HepG2 (cell line): ENCODE measurements around the gene ATXN7L3. TPM values are rescaled to one million over a fixed set of nuclear protein-coding genes. Genes with fewer than 3 reads are reported as not detected.

Experiments
- CAMTA2 ChIP-seq: sonication (generic); formaldehyde crosslinking; IDR thresholded peaks from 2 replicates; pipeline ENCODE4 v1.4.0; 2020; ENCODE audit warnings: mild to moderate bottlenecking, missing genetic modification reagents, borderline replicate concordance
- GATAD1 ChIP-seq: IDR thresholded peaks from 2 replicates; pipeline ENCODE4 v1.6.1; 2016; ENCODE audit warnings: missing genetic modification reagents, missing compliant biosample characterization
- GATAD2A ChIP-seq: IDR thresholded peaks from 2 replicates; pipeline ENCODE4 v1.6.1; 2016
- GFI1 ChIP-seq: sonication (generic); formaldehyde crosslinking; IDR thresholded peaks from 2 replicates; pipeline ENCODE4 v1.5.0; 2020; ENCODE audit warnings: missing genetic modification reagents, mild to moderate bottlenecking, borderline replicate concordance
- KDM1A ChIP-seq: IDR thresholded peaks from 2 replicates; pipeline ENCODE4 v1.6.1; 2016; ENCODE audit warnings: missing compliant biosample characterization
- MED8 ChIP-seq: sonication (generic); formaldehyde crosslinking; IDR thresholded peaks from 2 replicates; pipeline ENCODE4 v1.8.1; 2023; ENCODE audit warnings: mild to moderate bottlenecking, missing genetic modification reagents; ENCODE audit not compliant: insufficient replicate concordance
- MEIS2 ChIP-seq: sonication (generic); formaldehyde crosslinking; IDR thresholded peaks from 2 replicates; pipeline ENCODE4 v1.9.0; 2021; ENCODE audit warnings: mild to moderate bottlenecking, missing genetic modification reagents
- NFYC ChIP-seq: IDR thresholded peaks from 2 replicates; pipeline ENCODE4 v1.6.1; 2016; ENCODE audit warnings: missing genetic modification reagents, missing compliant biosample characterization
- NKX3-1 ChIP-seq: sonication (generic); formaldehyde crosslinking; IDR thresholded peaks from 2 replicates; pipeline ENCODE4 v1.5.0; 2020; ENCODE audit warnings: missing genetic modification reagents
- SMARCE1 ChIP-seq: fragments of 450-650 bp; IDR thresholded peaks from 2 replicates; pipeline ENCODE4 v1.6.1; 2017; ENCODE audit warnings: borderline replicate concordance
- TAF1 ChIP-seq: sonication (generic); formaldehyde crosslinking; IDR thresholded peaks from 2 replicates; pipeline ENCODE4 v1.4.0; 2020; ENCODE audit warnings: missing genetic modification reagents
- ZNF607 ChIP-seq: sonication (generic); formaldehyde crosslinking; IDR thresholded peaks from 2 replicates; pipeline ENCODE4 v1.5.1; 2020; ENCODE audit warnings: missing genetic modification reagents, mild to moderate bottlenecking, borderline replicate concordance
- ZNF780A ChIP-seq: sonication (generic); formaldehyde crosslinking; IDR thresholded peaks from 2 replicates; pipeline ENCODE4 v1.8.0; 2022; ENCODE audit warnings: mild to moderate bottlenecking, missing genetic modification reagents, moderate library complexity
- ZNF792 ChIP-seq: IDR thresholded peaks from 2 replicates; pipeline ENCODE4 v1.6.1; 2016
- polyA plus RNA-seq, 8 experiments: library from polyadenylated mRNA; depleted of rRNA in 3 of 8; stranded (reverse) in 7 of 8; unstranded in 1 of 8; fragments of >200 nt; fragmentation: Illumina TruSeq in 4 of 8; extraction: Trizol in 4 of 8; gene quantifications; 2 replicates each; pipeline versions ENCODE4 v1.2.1 to v1.2.3, GENCODE V29; 2011 to 2016; ENCODE audit warnings: low read depth in 4 of 8, missing spikeins in 1 of 8, mixed read lengths in 1 of 8; ENCODE audit not compliant: insufficient read depth in 1 of 8
- total RNA-seq, 5 experiments: library from RNA; depleted of rRNA; stranded (reverse); fragments of >200 nt; fragmentation: Illumina TruSeq; extraction: Trizol; gene quantifications; 2 replicates each; pipeline ENCODE4 v1.2.3, GENCODE V29; 2016; ENCODE audit warnings: low read depth in 1 of 5
- TF ChIP-seq, protein P1 (sequence below): sonication (generic); formaldehyde crosslinking; IDR thresholded peaks from 2 replicates; pipeline ENCODE4 v1.4.0; 2020; ENCODE audit warnings: missing genetic modification reagents, borderline replicate concordance
- TF ChIP-seq, protein P2 (sequence below): sonication (generic); formaldehyde crosslinking; IDR thresholded peaks from 2 replicates; pipeline ENCODE4 v1.4.0; 2020; ENCODE audit warnings: missing genetic modification reagents
- TF ChIP-seq, protein P3 (sequence below): sonication (generic); formaldehyde crosslinking; IDR thresholded peaks from 2 replicates; pipeline ENCODE4 v1.5.0; 2020; ENCODE audit warnings: mild to moderate bottlenecking, missing genetic modification reagents
- TF ChIP-seq, protein P4 (sequence below): sonication (generic); formaldehyde crosslinking; IDR thresholded peaks from 2 replicates; pipeline ENCODE4 v1.5.0; 2020; ENCODE audit warnings: missing genetic modification reagents

ATXN7L3 gene
- total and polyA plus RNA-seq, 2 of the 13 experiments (the other 11 are each of a cell fraction or from before 2014, with no cell fraction given) = 44.5 to 59.1 TPM

DNA sequence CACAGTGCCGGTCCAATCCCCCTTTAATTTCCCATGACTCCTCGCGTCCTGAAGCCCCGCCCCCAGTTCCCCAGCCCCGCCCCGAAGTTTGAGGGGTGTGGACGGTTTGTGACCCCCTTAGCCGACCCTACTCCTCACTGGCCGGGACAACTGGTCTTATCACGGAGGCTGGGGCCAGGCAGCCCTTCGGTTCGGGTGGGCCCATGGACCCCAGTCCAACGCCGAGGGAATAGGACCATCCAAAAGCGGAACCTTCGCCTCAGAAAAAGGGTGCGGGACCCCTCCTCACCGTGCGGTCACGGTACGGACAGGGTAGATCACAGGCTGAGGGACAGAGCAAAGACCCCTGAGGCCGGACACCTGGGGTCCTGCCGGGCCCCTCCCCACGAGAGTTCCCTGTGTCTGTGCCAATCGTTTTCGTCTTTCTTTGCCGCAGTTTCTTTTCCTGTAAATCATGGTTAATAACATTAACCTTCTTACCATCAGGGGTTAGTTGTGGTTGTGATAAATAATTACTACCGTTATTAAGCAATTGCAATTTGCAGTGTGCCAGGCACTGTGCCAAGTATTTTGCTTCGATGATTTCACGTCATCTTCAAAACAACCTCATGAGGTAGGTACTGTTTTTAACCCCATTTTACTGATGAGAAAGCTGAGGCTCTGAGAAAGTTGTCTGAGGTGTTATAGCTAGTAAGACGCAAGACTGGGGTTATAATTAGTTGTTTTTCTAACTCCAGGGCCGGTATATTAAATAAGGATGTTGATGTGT, 12.4 kb downstream of the ATXN7L3 start (continued):
- TF ChIP-seq, protein P1, sequence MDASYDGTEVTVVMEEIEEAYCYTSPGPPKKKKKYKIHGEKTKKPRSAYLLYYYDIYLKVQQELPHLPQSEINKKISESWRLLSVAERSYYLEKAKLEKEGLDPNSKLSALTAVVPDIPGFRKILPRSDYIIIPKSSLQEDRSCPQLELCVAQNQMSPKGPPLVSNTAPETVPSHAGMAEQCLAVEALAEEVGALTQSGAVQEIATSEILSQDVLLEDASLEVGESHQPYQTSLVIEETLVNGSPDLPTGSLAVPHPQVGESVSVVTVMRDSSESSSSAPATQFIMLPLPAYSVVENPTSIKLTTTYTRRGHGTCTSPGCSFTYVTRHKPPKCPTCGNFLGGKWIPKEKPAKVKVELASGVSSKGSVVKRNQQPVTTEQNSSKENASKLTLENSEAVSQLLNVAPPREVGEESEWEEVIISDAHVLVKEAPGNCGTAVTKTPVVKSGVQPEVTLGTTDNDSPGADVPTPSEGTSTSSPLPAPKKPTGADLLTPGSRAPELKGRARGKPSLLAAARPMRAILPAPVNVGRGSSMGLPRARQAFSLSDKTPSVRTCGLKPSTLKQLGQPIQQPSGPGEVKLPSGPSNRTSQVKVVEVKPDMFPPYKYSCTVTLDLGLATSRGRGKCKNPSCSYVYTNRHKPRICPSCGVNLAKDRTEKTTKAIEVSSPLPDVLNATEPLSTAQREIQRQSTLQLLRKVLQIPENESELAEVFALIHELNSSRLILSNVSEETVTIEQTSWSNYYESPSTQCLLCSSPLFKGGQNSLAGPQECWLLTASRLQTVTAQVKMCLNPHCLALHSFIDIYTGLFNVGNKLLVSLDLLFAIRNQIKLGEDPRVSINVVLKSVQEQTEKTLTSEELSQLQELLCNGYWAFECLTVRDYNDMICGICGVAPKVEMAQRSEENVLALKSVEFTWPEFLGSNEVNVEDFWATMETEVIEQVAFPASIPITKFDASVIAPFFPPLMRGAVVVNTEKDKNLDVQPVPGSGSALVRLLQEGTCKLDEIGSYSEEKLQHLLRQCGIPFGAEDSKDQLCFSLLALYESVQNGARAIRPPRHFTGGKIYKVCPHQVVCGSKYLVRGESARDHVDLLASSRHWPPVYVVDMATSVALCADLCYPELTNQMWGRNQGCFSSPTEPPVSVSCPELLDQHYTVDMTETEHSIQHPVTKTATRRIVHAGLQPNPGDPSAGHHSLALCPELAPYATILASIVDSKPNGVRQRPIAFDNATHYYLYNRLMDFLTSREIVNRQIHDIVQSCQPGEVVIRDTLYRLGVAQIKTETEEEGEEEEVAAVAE (CRISPR knock-in tag) = no peak
- no peak for TF ChIP-seq ZNF607 (CRISPR knock-in tag)
- 0 out of 2 replicates have a peak, but pooled peaks have one; percentile 19 for TF ChIP-seq GATAD2A (CRISPR knock-in tag)
- no peak for TF ChIP-seq MEIS2 (CRISPR knock-in tag)
- no peak for TF ChIP-seq MED8 (CRISPR knock-in tag)
- peak; percentile 81 for TF ChIP-seq KDM1A (CRISPR knock-in tag)
- TF ChIP-seq CAMTA2 = no peak
- TF ChIP-seq NFYC = no peak
- TF ChIP-seq ZNF792 (CRISPR knock-in tag) = no peak
- TF ChIP-seq, protein P2, sequence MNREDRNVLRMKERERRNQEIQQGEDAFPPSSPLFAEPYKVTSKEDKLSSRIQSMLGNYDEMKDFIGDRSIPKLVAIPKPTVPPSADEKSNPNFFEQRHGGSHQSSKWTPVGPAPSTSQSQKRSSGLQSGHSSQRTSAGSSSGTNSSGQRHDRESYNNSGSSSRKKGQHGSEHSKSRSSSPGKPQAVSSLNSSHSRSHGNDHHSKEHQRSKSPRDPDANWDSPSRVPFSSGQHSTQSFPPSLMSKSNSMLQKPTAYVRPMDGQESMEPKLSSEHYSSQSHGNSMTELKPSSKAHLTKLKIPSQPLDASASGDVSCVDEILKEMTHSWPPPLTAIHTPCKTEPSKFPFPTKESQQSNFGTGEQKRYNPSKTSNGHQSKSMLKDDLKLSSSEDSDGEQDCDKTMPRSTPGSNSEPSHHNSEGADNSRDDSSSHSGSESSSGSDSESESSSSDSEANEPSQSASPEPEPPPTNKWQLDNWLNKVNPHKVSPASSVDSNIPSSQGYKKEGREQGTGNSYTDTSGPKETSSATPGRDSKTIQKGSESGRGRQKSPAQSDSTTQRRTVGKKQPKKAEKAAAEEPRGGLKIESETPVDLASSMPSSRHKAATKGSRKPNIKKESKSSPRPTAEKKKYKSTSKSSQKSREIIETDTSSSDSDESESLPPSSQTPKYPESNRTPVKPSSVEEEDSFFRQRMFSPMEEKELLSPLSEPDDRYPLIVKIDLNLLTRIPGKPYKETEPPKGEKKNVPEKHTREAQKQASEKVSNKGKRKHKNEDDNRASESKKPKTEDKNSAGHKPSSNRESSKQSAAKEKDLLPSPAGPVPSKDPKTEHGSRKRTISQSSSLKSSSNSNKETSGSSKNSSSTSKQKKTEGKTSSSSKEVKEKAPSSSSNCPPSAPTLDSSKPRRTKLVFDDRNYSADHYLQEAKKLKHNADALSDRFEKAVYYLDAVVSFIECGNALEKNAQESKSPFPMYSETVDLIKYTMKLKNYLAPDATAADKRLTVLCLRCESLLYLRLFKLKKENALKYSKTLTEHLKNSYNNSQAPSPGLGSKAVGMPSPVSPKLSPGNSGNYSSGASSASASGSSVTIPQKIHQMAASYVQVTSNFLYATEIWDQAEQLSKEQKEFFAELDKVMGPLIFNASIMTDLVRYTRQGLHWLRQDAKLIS (CRISPR knock-in tag) = no peak
- no peak for TF ChIP-seq TAF1 (CRISPR knock-in tag)
- TF ChIP-seq GFI1 (CRISPR knock-in tag) = no peak
- TF ChIP-seq, protein P3, sequence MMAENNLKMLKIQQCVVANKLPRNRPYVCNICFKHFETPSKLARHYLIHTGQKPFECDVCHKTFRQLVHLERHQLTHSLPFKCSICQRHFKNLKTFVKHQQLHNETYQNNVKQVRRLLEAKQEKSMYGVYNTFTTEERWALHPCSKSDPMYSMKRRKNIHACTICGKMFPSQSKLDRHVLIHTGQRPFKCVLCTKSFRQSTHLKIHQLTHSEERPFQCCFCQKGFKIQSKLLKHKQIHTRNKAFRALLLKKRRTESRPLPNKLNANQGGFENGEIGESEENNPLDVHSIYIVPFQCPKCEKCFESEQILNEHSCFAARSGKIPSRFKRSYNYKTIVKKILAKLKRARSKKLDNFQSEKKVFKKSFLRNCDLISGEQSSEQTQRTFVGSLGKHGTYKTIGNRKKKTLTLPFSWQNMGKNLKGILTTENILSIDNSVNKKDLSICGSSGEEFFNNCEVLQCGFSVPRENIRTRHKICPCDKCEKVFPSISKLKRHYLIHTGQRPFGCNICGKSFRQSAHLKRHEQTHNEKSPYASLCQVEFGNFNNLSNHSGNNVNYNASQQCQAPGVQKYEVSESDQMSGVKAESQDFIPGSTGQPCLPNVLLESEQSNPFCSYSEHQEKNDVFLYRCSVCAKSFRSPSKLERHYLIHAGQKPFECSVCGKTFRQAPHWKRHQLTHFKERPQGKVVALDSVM = no peak
- TF ChIP-seq NKX3-1 (CRISPR knock-in tag) = no peak
- no peak for TF ChIP-seq GATAD1 (CRISPR knock-in tag)
- TF ChIP-seq SMARCE1 = no peak
- no peak for TF ChIP-seq ZNF780A
- TF ChIP-seq, protein P4, sequence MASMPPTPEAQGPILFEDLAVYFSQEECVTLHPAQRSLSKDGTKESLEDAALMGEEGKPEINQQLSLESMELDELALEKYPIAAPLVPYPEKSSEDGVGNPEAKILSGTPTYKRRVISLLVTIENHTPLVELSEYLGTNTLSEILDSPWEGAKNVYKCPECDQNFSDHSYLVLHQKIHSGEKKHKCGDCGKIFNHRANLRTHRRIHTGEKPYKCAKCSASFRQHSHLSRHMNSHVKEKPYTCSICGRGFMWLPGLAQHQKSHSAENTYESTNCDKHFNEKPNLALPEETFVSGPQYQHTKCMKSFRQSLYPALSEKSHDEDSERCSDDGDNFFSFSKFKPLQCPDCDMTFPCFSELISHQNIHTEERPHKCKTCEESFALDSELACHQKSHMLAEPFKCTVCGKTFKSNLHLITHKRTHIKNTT (CRISPR knock-in tag) = no peak
